Pons (tissue), 1 donor: Measurements from ENCODE around the gene ACADS.

ENCODE experiments used
- DNase-seq: peaks from one replicate; pipeline ENCODE4 v3.0.0-alpha.2; 2016; ENCODE audit warnings: low spot score

Gene ACADS

GRCh38 chr12:120725659-120726509 lies at the start of gene ACADS:
TSS of gene ACADS (plus strand) at chr12:120725826. CDS start at chr12:120725886, 60 bp downstream.
- DNase-seq: peak; percentile 73

GRCh38 chr12:120677765-120678473 lies 47.7 kb upstream of the ACADS start:
- DNase-seq: no peak

GRCh38 chr12:120678572-120678971 lies 47.1 kb upstream of the ACADS start:
- DNase-seq: no peak

- no peak for DNase-seq
Observed at GRCh38 chr12:120680165-120680738, 45.4 kb upstream of the ACADS start.

GRCh38 chr12:120684523-120684932 lies 41.1 kb upstream of the ACADS start:
- no peak for DNase-seq

GRCh38 chr12:120685522-120685921 lies 40.1 kb upstream of the ACADS start:
- DNase-seq: no peak

- peak; percentile 99 for DNase-seq
Observed at GRCh38 chr12:120686151-120686689, 39.4 kb upstream of the ACADS start.

- DNase-seq: peak; percentile 97
Observed at GRCh38 chr12:120686690-120687577, 38.7 kb upstream of the ACADS start, which contains the start of gene MLEC. TSS of gene MLEC (plus strand) at chr12:120687149. CDS start at chr12:120687297, 148 bp downstream.

- DNase-seq: no peak
Observed at GRCh38 chr12:120687578-120688289, 37.9 kb upstream of the ACADS start.

- DNase-seq: peak; percentile 36
Observed at GRCh38 chr12:120688527-120689071, 37.0 kb upstream of the ACADS start.

GRCh38 chr12:120689397-120690082 lies 36.1 kb upstream of the ACADS start:
- DNase-seq: no peak

GRCh38 chr12:120690083-120690450 lies 35.6 kb upstream of the ACADS start:
- no peak for DNase-seq

- no peak for DNase-seq
Observed at GRCh38 chr12:120690978-120691377, 34.6 kb upstream of the ACADS start.

- no peak for DNase-seq
Observed at GRCh38 chr12:120692524-120693033, 33.0 kb upstream of the ACADS start.

GRCh38 chr12:120693848-120694247 lies 31.8 kb upstream of the ACADS start:
- no peak for DNase-seq

GRCh38 chr12:120696626-120697025 lies 29.0 kb upstream of the ACADS start:
- DNase-seq: no peak

GRCh38 chr12:120697344-120697743 lies 28.3 kb upstream of the ACADS start:
- DNase-seq: no peak

- no peak for DNase-seq
Observed at GRCh38 chr12:120698665-120699064, 27.0 kb upstream of the ACADS start.

- DNase-seq: no peak
Observed at GRCh38 chr12:120699553-120699952, 26.1 kb upstream of the ACADS start.

- DNase-seq: no peak
Observed at GRCh38 chr12:120700886-120701285, 24.7 kb upstream of the ACADS start.
